Sigmoid colon (tissue), 7 donors: ENCODE data around the gene KCNJ9. TPM values are rescaled to one million over a fixed set of nuclear protein-coding genes. Genes with fewer than 3 reads are reported as not detected.

Experiments
- DNase-seq: peaks from one replicate; pipeline ENCODE4 v3.0.0-alpha.2; 2019
- H3K27ac ChIP-seq, 4 donors: fragments of 200-600 bp; sonication (generic); one replicate each; pipeline ENCODE4 v1.5.1; 2016 to 2019; ENCODE audit warnings: mild to moderate bottlenecking in 1 of 4
- H3K27me3 ChIP-seq, 3 donors: fragments of 200-600 bp; sonication (generic); one replicate each; pipeline ENCODE4 v1.5.1; 2019; ENCODE audit warnings: mild to moderate bottlenecking in 1 of 3
- H3K36me3 ChIP-seq, 4 donors: fragments of 200-600 bp; sonication (generic); one replicate each; pipeline ENCODE4 v1.5.1; 2016 to 2019
- H3K4me1 ChIP-seq, 4 donors: fragments of 200-600 bp; sonication (generic); one replicate each; pipeline ENCODE4 v1.5.1; 2017 to 2019
- H3K4me3 ChIP-seq, 4 donors: fragments of 200-600 bp; sonication (generic); one replicate each; pipeline ENCODE4 v1.5.1; 2017 to 2019; ENCODE audit warnings: mild to moderate bottlenecking in 2 of 4, moderate library complexity in 1 of 4
- H3K9me3 ChIP-seq, 4 donors: fragments of 200-600 bp in 3 of 4; sonication (generic) in 3 of 4; one replicate each; pipeline versions ENCODE4 v1.5.1 to v1.6.1; 2013 to 2019
- CTCF ChIP-seq, 4 experiments: fragments of 450-650 bp in 3 of 4; fragments of 200-600 bp in 1 of 4; IDR thresholded peaks; one replicate each; pipeline ENCODE4 v1.5.1; 2016 to 2019; ENCODE audit warnings: antibody characterized with exemption in 4 of 4, mild to moderate bottlenecking in 3 of 4, moderate library complexity in 2 of 4
- EP300 ChIP-seq, 4 donors: sonication (generic); formaldehyde crosslinking; IDR thresholded peaks; one replicate each; pipeline ENCODE4 v1.6.1; 2017; ENCODE audit warnings: antibody characterized with exemption in 4 of 4
- POLR2A ChIP-seq, 2 donors: fragments of 450-650 bp; IDR thresholded peaks; one replicate each; pipeline ENCODE4 v1.6.1; 2016; ENCODE audit warnings: antibody characterized with exemption in 2 of 2, mild to moderate bottlenecking in 2 of 2, moderate library complexity in 2 of 2
- POLR2AphosphoS5 ChIP-seq, 4 donors: sonication (generic); formaldehyde crosslinking; IDR thresholded peaks; one replicate each; pipeline ENCODE4 v1.6.1; 2017; ENCODE audit warnings: antibody characterized with exemption in 4 of 4
- WGBS, 2 donors: extraction: QIAGEN DNeasy Blood & Tissue Kit; methylation state at CpG; one replicate each; pipeline ENCODE4 v1.1.7; 2013; 5-methylcytosine and 5-hydroxymethylcytosine counted together
- intact Hi-C: fragments of 100-400 bp; cut with DNase I; formaldehyde crosslinking; loops from one replicate; pipeline ENCODE4 v1.15.1; 2023
- polyA plus RNA-seq, 3 donors: library from polyadenylated mRNA; stranded (reverse); fragments of 200-250 nt; gene quantifications; one replicate each; pipeline ENCODE4 v1.2.3, GENCODE V29; 2013
- total RNA-seq, 4 donors: library from RNA; depleted of rRNA; stranded (reverse); fragments of >200 nt; gene quantifications; one replicate each; pipeline ENCODE4 v1.1.0, GENCODE V29; 2016
- donor health status: healthy with polysubstance abuse.
- donor health status: Bipolar disorder and iron deficiency.
- donor health status: healthy.

KCNJ9 gene
- total and polyA plus RNA-seq, 7 donors: under 0.01 to 0.36 (median 0.27) TPM; not detected in 2

DNA sequence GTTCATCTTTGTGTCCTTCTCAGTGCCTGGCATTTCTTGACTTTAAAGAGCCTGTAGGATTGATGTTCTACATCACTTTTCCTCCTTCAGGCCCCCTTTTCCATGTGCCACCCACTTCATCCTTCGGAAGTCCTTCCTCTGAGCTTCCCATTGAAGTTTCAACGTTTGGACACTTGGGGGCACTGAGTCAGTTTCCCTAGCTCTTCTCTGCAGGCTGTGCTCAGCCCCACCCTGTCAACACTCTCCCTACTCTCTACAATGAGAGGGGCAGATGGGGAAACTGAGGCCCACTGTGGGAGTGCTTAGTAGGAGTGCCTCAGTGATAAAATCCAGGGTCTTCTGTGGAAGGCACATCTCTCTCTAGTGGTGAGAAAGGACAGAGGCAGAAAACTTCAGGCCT, 23.3 kb upstream of the KCNJ9 start:
- WGBS, 2 donors: 36 to 49% methylated on average over 2 of the region's 2 CpGs

GRCh38 chr1:160061369-160062229, 19.7 kb upstream of the KCNJ9 start:
- H3K27me3 ChIP-seq: peaks cover 0 to 4% (median 3%) of the 10 kb centered on the region in 3 donors
- no peak overlapping the region for H3K27ac ChIP-seq
- intact Hi-C loops: no loop called here
- no peaks in the 10 kb centered on the region for H3K9me3 ChIP-seq
- WGBS, 2 donors: 60 to 68% methylated on average over 15 of the region's 15 CpGs
- H3K4me1 ChIP-seq: no peaks in the 10 kb centered on the region
- H3K36me3 ChIP-seq: no peaks in the 10 kb centered on the region
- H3K4me3 ChIP-seq: no peak overlapping the region
- TF ChIP-seq EP300 (IDR thresholded peaks at IDR 0.05): no peak
- DNase-seq: no peak

More for the DNA sequence above, 23.3 kb upstream of the KCNJ9 start:
- TF ChIP-seq POLR2AphosphoS5 (IDR thresholded peaks at IDR 0.05) (no peak), POLR2A (IDR thresholded peaks at IDR 0.05) (no peak), EP300 (IDR thresholded peaks at IDR 0.05) (no peak), CTCF (IDR thresholded peaks at IDR 0.05) (peak in 1 of 4 experiments; percentile 14)
- H3K27ac ChIP-seq: no peak overlapping the region
- H3K27me3 ChIP-seq: peaks cover 0 to 4% (median 3%) of the 10 kb centered on the region in 3 donors
- intact Hi-C loops: no loop called here
- H3K4me3 ChIP-seq: no peak overlapping the region
- H3K9me3 ChIP-seq: no peaks in the 10 kb centered on the region
- no peaks in the 10 kb centered on the region for H3K36me3 ChIP-seq
- no peak for DNase-seq
- no peaks in the 10 kb centered on the region for H3K4me1 ChIP-seq

GRCh38 chr1:160062230-160062532, 19.2 kb upstream of the KCNJ9 start:
- DNase-seq: peak; percentile 69
- WGBS, 2 donors: 78 to 90% methylated on average over 6 of the region's 6 CpGs
- Histone ChIP-seq H3K4me3 (no peak overlapping the region), H3K36me3 (no peaks in the 10 kb centered on the region), H3K27me3 (peaks cover 0 to 4% (median 3%) of the 10 kb centered on the region in 3 donors), H3K4me1 (no peaks in the 10 kb centered on the region), H3K9me3 (no peaks in the 10 kb centered on the region), H3K27ac (no peak overlapping the region)
- intact Hi-C loops: no loop called here
- TF ChIP-seq EP300 (IDR thresholded peaks at IDR 0.05) (no peak), CTCF (IDR thresholded peaks at IDR 0.05) (no peak), POLR2A (IDR thresholded peaks at IDR 0.05) (no peak), POLR2AphosphoS5 (IDR thresholded peaks at IDR 0.05) (no peak)

DNA sequence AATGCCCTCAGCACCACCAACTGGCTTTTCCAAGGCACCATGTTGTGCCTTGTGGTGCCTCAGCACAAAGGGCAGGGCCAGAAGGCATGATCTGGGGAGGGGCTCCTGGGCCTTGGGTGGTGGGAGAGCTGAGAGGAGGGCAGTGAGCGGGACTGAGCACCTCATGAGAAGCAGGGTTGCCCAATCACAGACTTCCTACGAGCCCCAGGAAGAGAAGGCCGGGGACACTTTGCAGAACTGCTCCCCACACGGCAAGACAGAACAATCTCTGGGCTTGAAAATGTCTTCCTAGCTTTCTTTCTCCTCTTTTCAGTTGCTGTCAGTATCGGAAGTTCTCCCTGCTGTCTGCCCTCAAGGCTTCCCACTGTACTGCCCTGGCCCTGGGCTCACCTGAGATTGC, 18.2 kb upstream of the KCNJ9 start:
- intact Hi-C loops: no loop called here
- H3K36me3 ChIP-seq: no peaks in the 10 kb centered on the region
- no peak for DNase-seq
- peaks cover 0 to 4% (median 3%) of the 10 kb centered on the region in 3 donors for H3K27me3 ChIP-seq
- H3K4me1 ChIP-seq: no peaks in the 10 kb centered on the region
- no peak overlapping the region for H3K4me3 ChIP-seq
- TF ChIP-seq POLR2A (IDR thresholded peaks at IDR 0.05): no peak
- TF ChIP-seq POLR2AphosphoS5 (IDR thresholded peaks at IDR 0.05): no peak
- no peak for TF ChIP-seq CTCF (IDR thresholded peaks at IDR 0.05)
- no peak for TF ChIP-seq EP300 (IDR thresholded peaks at IDR 0.05)
- 90 to 92% methylated on average over 5 of the region's 5 CpGs for WGBS, 2 donors
- H3K27ac ChIP-seq: no peak overlapping the region
- H3K9me3 ChIP-seq: no peaks in the 10 kb centered on the region

DNA sequence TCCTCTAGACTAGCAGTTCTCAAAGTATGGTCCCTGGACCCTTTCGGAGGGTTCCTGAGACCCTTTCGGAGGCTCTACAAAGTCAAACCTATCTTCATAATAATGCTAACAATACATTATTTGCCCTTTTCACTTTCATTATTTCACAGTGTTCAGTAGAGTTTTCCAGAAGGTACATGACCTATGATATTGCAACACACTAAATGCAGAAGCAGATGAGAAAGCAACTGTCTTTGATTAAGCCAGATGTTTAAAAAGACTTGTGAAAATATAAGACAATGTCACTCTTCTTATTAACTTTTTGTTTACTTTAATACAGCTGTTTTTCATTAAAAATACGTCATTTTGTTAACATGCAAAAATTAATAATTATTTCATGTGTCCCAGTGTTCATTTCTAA, 17.2 kb upstream of the KCNJ9 start:
- intact Hi-C loops: no loop called here
- no peaks in the 10 kb centered on the region for H3K4me1 ChIP-seq
- peaks cover 0 to 4% (median 3%) of the 10 kb centered on the region in 3 donors for H3K27me3 ChIP-seq
- no peaks in the 10 kb centered on the region for H3K36me3 ChIP-seq
- no peaks in the 10 kb centered on the region for H3K9me3 ChIP-seq
- no peak overlapping the region for H3K4me3 ChIP-seq
- no peak for TF ChIP-seq EP300 (IDR thresholded peaks at IDR 0.05)
- no peak for TF ChIP-seq POLR2AphosphoS5 (IDR thresholded peaks at IDR 0.05)
- no peak for TF ChIP-seq POLR2A (IDR thresholded peaks at IDR 0.05)
- no peak for TF ChIP-seq CTCF (IDR thresholded peaks at IDR 0.05)
- H3K27ac ChIP-seq: no peak overlapping the region
- WGBS, 2 donors: 84 to 88% methylated on average over 3 of the region's 3 CpGs
- no peak for DNase-seq
